Measurements from ENCODE around the gene SULT1E1. TPM values are rescaled to one million over a fixed set of nuclear protein-coding genes. Genes with fewer than 3 reads are reported as not detected.

The SULT1E1 gene
- under 1 TPM in 2 of 4 donors, not detected in 2; 0.40 to 0.95 TPM for total RNA-seq

- in situ Hi-C loops (cut with MboI; ENCODE audit: low pct_ligation_motif_present in 1 of 4, low pct_unique_long_range_greater_than_20kb in 1 of 4, low sequenced_read_pairs in 3 of 4), result no loop called here
- no peak within 1 kb of the TSS for H3K27ac ChIP-seq
These were observed at the start of gene SULT1E1 for GRCh38 chr4:69860052-69860451. TSS of gene SULT1E1 (minus strand) at chr4:69860145. CDS start at chr4:69857644, 2,501 bp downstream.

GRCh38 chr4:69909195-69909594 is 49.2 kb upstream of the SULT1E1 start:
- DNase-seq, result no peak
- H3K4me3 ChIP-seq, result no peak overlapping the region
- no peaks in the 10 kb centered on the region for H3K27me3 ChIP-seq
- H3K9me3 ChIP-seq, result no peaks in the 10 kb centered on the region
- in situ Hi-C loops (cut with MboI; ENCODE audit: low pct_ligation_motif_present in 1 of 4, low pct_unique_long_range_greater_than_20kb in 1 of 4, low sequenced_read_pairs in 3 of 4) (loop anchor here in 3 of 4 donors (25.0 kb wide), 2 partner anchors 278 to 603 kb away; partner anchors contain the start of genes ODAM (in 2 of the 3) and AMTN (in 1 of the 3)), intact Hi-C loops (cut with DNase I; ENCODE audit: low total_unique reads) (no loop called here)
- no peaks in the 10 kb centered on the region for H3K4me1 ChIP-seq
- H3K36me3 ChIP-seq, result no peaks in the 10 kb centered on the region
- WGBS, 2 donors (ENCODE audit: low coverage in 1 of 2), result 87 to 96% methylated on average over 4 of the region's 4 CpGs
- H3K27ac ChIP-seq, result no peak overlapping the region
- TF ChIP-seq CTCF (IDR thresholded peaks at IDR 0.05) (no peak), POLR2A (IDR thresholded peaks at IDR 0.05) (no peak), EP300 (IDR thresholded peaks at IDR 0.05; ENCODE audit: low read depth) (no peak), POLR2AphosphoS5 (IDR thresholded peaks at IDR 0.05) (no peak)

More at GRCh38 chr4:69860052-69860451, at the start of gene SULT1E1:
- Histone ChIP-seq H3K36me3 (no peaks in the 10 kb centered on the region), H3K4me1 (peaks cover 0 to 17% (median 3%) of the 10 kb centered on the region in 4 donors), H3K4me3 (no peak within 1 kb of the TSS), H3K27me3 (no peaks in the 10 kb centered on the region), H3K9me3 (no peaks in the 10 kb centered on the region)
- DNase-seq, result no peak
- no peak for TF ChIP-seq POLR2AphosphoS5 (IDR thresholded peaks at IDR 0.05)
- TF ChIP-seq POLR2A (IDR thresholded peaks at IDR 0.05), result no peak
- no peak for TF ChIP-seq EP300 (IDR thresholded peaks at IDR 0.05; ENCODE audit: low read depth)
- no peak for TF ChIP-seq CTCF (IDR thresholded peaks at IDR 0.05)
- 40 to 50% methylated on average over 1 of the region's 1 CpG for WGBS, 2 donors (ENCODE audit: low coverage in 1 of 2)
- intact Hi-C loops (cut with DNase I; ENCODE audit: low total_unique reads), result no loop called here

- Histone ChIP-seq H3K27ac (no peak overlapping the region), H3K4me1 (no peaks in the 10 kb centered on the region), H3K9me3 (no peaks in the 10 kb centered on the region), H3K4me3 (no peak overlapping the region), H3K36me3 (no peaks in the 10 kb centered on the region), H3K27me3 (no peaks in the 10 kb centered on the region)
- DNase-seq, result no peak
- in situ Hi-C loops (cut with MboI; ENCODE audit: low pct_ligation_motif_present in 1 of 4, low pct_unique_long_range_greater_than_20kb in 1 of 4, low sequenced_read_pairs in 3 of 4) (loop anchor here in 3 of 4 donors (25.0 kb wide), 2 partner anchors 280 to 605 kb away; partner anchors contain the start of genes ODAM (in 2 of the 3) and AMTN (in 1 of the 3)), intact Hi-C loops (cut with DNase I; ENCODE audit: low total_unique reads) (no loop called here)
- no peak for TF ChIP-seq POLR2AphosphoS5 (IDR thresholded peaks at IDR 0.05)
- no peak for TF ChIP-seq POLR2A (IDR thresholded peaks at IDR 0.05)
- no peak for TF ChIP-seq CTCF (IDR thresholded peaks at IDR 0.05)
- TF ChIP-seq EP300 (IDR thresholded peaks at IDR 0.05; ENCODE audit: low read depth), result no peak
- 60 to 68% methylated on average over 1 of the region's 1 CpG for WGBS, 2 donors (ENCODE audit: low coverage in 1 of 2)
These were observed 47.2 kb upstream of the SULT1E1 start for GRCh38 chr4:69907151-69907550.

GRCh38 chr4:69896530-69897116 is 36.7 kb upstream of the SULT1E1 start:
- Histone ChIP-seq H3K36me3 (no peaks in the 10 kb centered on the region), H3K9me3 (no peaks in the 10 kb centered on the region), H3K4me1 (peaks cover 0 to 25% (median 4%) of the 10 kb centered on the region in 4 donors), H3K27ac (no peak overlapping the region), H3K4me3 (no peak overlapping the region), H3K27me3 (no peaks in the 10 kb centered on the region)
- no peak for DNase-seq
- intact Hi-C loops (cut with DNase I; ENCODE audit: low total_unique reads) (no loop called here), in situ Hi-C loops (cut with MboI; ENCODE audit: low pct_ligation_motif_present in 1 of 4, low pct_unique_long_range_greater_than_20kb in 1 of 4, low sequenced_read_pairs in 3 of 4) (loop anchor here in 2 of 4 donors (25.0 kb wide), 1 partner anchor 209 kb away; no protein-coding TSS in a partner anchor)
- TF ChIP-seq POLR2AphosphoS5 (IDR thresholded peaks at IDR 0.05), result no peak
- no peak for TF ChIP-seq POLR2A (IDR thresholded peaks at IDR 0.05)
- TF ChIP-seq CTCF (IDR thresholded peaks at IDR 0.05), result peak; percentile 15 to 50 (median 45)
- TF ChIP-seq EP300 (IDR thresholded peaks at IDR 0.05; ENCODE audit: low read depth), result no peak

All from transverse colon (tissue), 4 donors.